ENCODE data around the gene CDK5RAP2.

CDK5RAP2 gene

DNA sequence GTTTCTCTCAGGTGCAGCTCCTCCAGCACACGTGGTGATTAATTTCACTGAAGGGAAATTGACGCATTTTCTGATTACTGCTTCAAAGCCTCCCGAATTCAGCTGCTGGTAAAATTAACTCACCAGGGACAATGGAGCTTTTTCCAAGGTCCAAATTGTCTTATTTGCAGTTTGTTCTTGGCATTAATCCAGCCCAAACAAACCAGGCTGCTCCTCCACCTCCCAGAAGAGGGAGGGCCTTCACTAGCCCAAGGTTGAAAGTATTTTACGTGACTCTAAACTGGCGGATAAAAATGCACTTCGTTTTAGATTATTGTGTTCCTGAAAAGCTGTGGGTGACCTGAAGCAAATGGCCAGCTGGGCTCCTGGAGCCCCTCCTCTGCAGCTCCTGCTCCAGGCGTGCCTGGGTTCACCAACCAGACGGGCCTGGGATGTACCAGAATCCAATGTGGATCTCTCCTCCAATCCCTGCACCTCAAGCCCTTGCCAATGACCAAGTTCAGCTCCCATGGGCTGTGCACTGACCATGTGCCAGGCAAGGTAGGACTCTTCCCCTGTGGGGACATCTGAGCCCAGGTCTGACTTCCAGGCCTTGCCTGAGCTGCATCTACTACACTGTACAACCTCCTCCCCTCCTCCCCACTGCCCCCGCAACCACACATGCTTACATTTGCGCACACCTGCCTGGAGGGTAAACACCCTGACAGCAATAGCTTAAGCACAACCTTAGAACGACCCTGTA, 193.4 kb downstream of the CDK5RAP2 start:
- DNase-seq, result no peak
- no peak overlapping the region for H3K4me3 Mint-ChIP-seq
- H3K27ac Mint-ChIP-seq, result peak overlapping the region; percentile 97
- peaks cover 36% of the 10 kb centered on the region for H3K4me1 Mint-ChIP-seq
- peaks cover 21% of the 10 kb centered on the region for H3K36me3 Mint-ChIP-seq (ENCODE audit: low read depth)
- TF ChIP-seq CTCF (IDR thresholded peaks at IDR 0.05), result no peak
- no peaks in the 10 kb centered on the region for H3K27me3 Mint-ChIP-seq (ENCODE audit: low read depth, poor library complexity)
- no peaks in the 10 kb centered on the region for H3K9me3 Mint-ChIP-seq

DNA sequence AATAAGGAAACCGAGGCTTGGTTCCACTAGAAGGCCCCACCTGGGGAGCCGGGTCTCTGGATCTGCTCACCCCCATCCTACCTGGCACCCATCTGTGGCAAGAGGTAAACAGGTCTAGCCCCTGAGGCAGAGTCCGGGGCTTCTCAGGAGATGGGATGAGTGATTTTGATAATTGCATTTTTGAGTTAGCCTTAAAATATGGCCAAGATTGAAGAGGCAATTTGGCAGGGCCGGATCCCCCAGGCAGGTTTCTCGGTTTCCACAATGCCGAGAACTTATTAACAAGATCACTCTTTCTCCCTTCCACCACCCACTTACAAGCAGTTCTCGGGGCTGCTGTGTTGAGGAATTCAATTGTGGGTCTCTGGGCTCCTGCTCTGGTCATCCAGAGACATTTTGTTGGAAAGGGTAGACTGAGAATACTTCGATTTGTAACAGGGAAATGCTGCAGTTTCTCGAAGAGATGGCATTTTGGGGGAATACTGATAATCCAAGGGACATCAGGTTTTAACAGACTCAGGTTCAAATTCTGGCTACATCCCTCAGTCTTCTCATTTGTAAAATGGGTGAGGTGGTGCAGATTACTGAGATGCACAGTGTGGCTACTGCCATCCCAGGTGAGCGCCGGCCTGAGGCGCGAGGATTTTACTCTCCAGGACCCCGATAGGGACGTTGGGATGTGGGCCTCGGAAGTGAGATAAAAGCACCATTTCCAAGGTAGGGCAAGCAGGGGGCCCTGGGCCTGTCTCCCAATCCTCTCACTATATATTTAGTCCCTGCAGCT, 194.2 kb downstream of the CDK5RAP2 start:
- Mint-ChIP-seq H3K36me3 (ENCODE audit: low read depth) (peaks cover 26% of the 10 kb centered on the region), H3K27ac (peak overlapping the region; percentile 36), H3K4me1 (peaks cover 36% of the 10 kb centered on the region), H3K27me3 (ENCODE audit: low read depth, poor library complexity) (no peaks in the 10 kb centered on the region), H3K4me3 (no peak overlapping the region), H3K9me3 (peaks cover 4% of the 10 kb centered on the region)
- TF ChIP-seq CTCF (IDR thresholded peaks at IDR 0.05), result no peak
- no peak for DNase-seq

- TF ChIP-seq CTCF (IDR thresholded peaks at IDR 0.05), result no peak
- no peak for DNase-seq
- Mint-ChIP-seq H3K9me3 (peaks cover 13% of the 10 kb centered on the region), H3K36me3 (ENCODE audit: low read depth) (peaks cover 35% of the 10 kb centered on the region), H3K27ac (no peak overlapping the region), H3K27me3 (ENCODE audit: low read depth, poor library complexity) (no peaks in the 10 kb centered on the region), H3K4me1 (peaks cover 36% of the 10 kb centered on the region), H3K4me3 (no peak overlapping the region)
These were observed 195.1 kb downstream of the CDK5RAP2 start for GRCh38 chr9:120384925-120385272.

DNA sequence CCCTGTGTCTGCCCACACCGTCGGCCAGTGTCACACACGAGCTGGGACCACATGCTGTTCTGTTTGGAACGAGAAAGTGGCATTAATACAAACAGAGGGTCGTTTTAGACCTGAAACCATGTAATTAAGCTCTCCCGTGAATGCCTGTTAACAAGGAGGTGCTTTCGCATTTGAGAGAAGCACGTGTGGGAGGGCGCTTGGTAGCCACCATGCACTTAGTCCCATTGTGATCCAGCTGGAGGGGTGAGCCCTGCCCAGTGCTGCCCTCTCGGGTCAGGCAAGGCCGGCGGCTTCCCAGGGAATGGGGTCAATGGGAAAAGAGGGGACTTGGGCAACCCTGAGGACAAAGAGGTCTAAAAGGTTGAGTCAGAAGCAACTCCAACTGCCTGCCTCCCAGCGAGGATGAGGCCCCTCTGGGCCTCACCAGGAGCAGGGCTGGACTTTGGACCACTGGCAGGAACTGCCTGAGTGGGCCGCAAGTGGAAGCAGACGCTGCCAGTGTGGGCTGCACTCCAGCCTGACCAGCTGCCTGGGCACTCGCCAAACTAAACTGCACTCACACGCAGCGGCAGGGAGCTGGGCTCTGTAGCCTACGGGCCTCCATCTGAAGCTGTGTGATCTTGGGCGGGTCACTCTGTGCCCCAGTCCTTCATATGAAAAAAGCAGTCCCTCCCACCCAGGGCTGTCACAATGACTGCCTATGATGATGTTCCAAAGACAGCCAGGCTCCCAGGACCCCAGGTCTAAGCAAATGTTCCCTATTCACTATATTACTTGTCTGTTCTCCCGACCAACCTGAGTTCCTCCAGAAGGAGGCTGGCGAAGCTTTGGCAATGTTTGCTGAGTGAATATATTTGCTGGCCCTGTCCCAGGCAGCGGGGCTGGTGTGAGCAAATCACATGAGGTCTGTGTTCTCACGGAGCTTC, 195.7 kb downstream of the CDK5RAP2 start:
- Mint-ChIP-seq H3K27ac (peak overlapping the region; percentile 45), H3K9me3 (peaks cover 19% of the 10 kb centered on the region), H3K4me1 (peaks cover 36% of the 10 kb centered on the region), H3K27me3 (ENCODE audit: low read depth, poor library complexity) (no peaks in the 10 kb centered on the region), H3K4me3 (no peak overlapping the region), H3K36me3 (ENCODE audit: low read depth) (peaks cover 34% of the 10 kb centered on the region)
- no peak for TF ChIP-seq CTCF (IDR thresholded peaks at IDR 0.05)
- no peak for DNase-seq

GRCh38 chr9:120383611-120383998, 196.4 kb downstream of the CDK5RAP2 start:
- Mint-ChIP-seq H3K4me3 (no peak overlapping the region), H3K36me3 (ENCODE audit: low read depth) (peaks cover 35% of the 10 kb centered on the region), H3K4me1 (peaks cover 34% of the 10 kb centered on the region), H3K27me3 (ENCODE audit: low read depth, poor library complexity) (no peaks in the 10 kb centered on the region), H3K27ac (peak overlapping the region; percentile 45), H3K9me3 (peaks cover 26% of the 10 kb centered on the region)
- no peak for DNase-seq
- TF ChIP-seq CTCF (IDR thresholded peaks at IDR 0.05), result no peak
